Measurements from ENCODE around the gene LGALS3. TPM values are rescaled to one million over a fixed set of nuclear protein-coding genes. Genes with fewer than 3 reads are reported as not detected.
A peak's percentile ranks its signal among the peaks of the same experiment; 100 is the strongest.

The LGALS3 gene
- polyA plus RNA-seq, 1 donor (not counting 4 experiments of a cell fraction or from before 2014, with no cell fraction given), result 193 TPM

DNA sequence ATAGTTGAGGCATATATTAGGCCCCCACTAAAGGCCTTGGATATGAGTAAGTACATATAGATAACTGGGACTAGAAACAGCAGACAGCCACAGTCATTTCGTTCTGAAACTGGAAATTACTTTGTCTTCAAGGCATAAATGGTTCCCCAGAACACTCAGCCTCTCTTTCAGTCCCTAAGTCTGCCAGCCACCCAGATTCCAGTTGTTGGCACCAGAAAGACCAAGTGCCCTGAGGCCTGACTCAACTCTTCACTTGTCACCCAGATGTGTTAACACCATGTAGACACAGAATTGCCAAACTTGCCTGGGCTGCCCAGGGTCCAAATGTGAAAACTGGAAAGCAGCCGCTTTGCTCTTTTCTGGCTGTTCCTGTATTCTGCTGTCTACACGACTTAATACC is 3.0 kb upstream of the LGALS3 start:
- no peak overlapping the region for H3K9ac ChIP-seq (ENCODE audit: control insufficient read depth, extremely low read depth, insufficient read depth, low read length)
- H4K20me1 ChIP-seq (ENCODE audit: control insufficient read depth, extremely low read depth, insufficient read depth, low read length), result no peaks in the 10 kb centered on the region
- H3K4me3 ChIP-seq (ENCODE audit: control insufficient read depth in 2 of 3, extremely low read depth in 1 of 3, insufficient read depth in 2 of 3, low read depth in 1 of 3, low read length in 3 of 3), result no peak overlapping the region
- H3K27ac ChIP-seq (ENCODE audit: control insufficient read depth, insufficient read depth, low read length), result no peak overlapping the region
- no peak overlapping the region for H3K4me2 ChIP-seq (ENCODE audit: control insufficient read depth, extremely low read depth, insufficient read depth, low read depth, low read length)
- H3K27me3 ChIP-seq (ENCODE audit: control insufficient read depth, extremely low read depth, insufficient read depth, low read length), result no peaks in the 10 kb centered on the region
- peaks cover 16% of the 10 kb centered on the region for H3K79me2 ChIP-seq (ENCODE audit: control insufficient read depth, insufficient read depth, low read length)
- H3K9me3 ChIP-seq (ENCODE audit: control insufficient read depth, low read depth, low read length), result no peaks in the 10 kb centered on the region
- DNase-seq (ENCODE audit: low read depth, low spot score), result no peak
- H3K9me1 ChIP-seq (ENCODE audit: control insufficient read depth, extremely low read depth, insufficient read depth, low read length), result no peaks in the 10 kb centered on the region
- H2AFZ ChIP-seq (ENCODE audit: control insufficient read depth, low read length), result no peak overlapping the region
- dilution Hi-C loops (cut with MboI; ENCODE audit: extremely low pct_ligation_motif_present, low sequenced_read_pairs), result no loop called here
- H3K36me3 ChIP-seq (ENCODE audit: control insufficient read depth in 2 of 2, extremely low read depth in 1 of 2, insufficient read depth in 2 of 2, low read length in 2 of 2), result no peaks in the 10 kb centered on the region
- TF ChIP-seq, protein P1, sequence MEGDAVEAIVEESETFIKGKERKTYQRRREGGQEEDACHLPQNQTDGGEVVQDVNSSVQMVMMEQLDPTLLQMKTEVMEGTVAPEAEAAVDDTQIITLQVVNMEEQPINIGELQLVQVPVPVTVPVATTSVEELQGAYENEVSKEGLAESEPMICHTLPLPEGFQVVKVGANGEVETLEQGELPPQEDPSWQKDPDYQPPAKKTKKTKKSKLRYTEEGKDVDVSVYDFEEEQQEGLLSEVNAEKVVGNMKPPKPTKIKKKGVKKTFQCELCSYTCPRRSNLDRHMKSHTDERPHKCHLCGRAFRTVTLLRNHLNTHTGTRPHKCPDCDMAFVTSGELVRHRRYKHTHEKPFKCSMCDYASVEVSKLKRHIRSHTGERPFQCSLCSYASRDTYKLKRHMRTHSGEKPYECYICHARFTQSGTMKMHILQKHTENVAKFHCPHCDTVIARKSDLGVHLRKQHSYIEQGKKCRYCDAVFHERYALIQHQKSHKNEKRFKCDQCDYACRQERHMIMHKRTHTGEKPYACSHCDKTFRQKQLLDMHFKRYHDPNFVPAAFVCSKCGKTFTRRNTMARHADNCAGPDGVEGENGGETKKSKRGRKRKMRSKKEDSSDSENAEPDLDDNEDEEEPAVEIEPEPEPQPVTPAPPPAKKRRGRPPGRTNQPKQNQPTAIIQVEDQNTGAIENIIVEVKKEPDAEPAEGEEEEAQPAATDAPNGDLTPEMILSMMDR (optimal IDR thresholded peaks at IDR 0.05 in 1 of 3, IDR thresholded peaks at IDR 0.05 in 1 of 3, conservative IDR thresholded peaks at IDR 0.05 in 1 of 3; ENCODE audit: extremely low read depth in 1 of 3, insufficient read depth in 2 of 3, low read length in 3 of 3), result no peak
- no peak for TF ChIP-seq EZH2 (IDR thresholded peaks at IDR 0.05; ENCODE audit: low read length)
- FAIRE-seq, result no peak
- peaks cover 39% of the 10 kb centered on the region for H3K4me1 ChIP-seq (ENCODE audit: control insufficient read depth, extremely low read depth, insufficient read depth, low read length)

DNA sequence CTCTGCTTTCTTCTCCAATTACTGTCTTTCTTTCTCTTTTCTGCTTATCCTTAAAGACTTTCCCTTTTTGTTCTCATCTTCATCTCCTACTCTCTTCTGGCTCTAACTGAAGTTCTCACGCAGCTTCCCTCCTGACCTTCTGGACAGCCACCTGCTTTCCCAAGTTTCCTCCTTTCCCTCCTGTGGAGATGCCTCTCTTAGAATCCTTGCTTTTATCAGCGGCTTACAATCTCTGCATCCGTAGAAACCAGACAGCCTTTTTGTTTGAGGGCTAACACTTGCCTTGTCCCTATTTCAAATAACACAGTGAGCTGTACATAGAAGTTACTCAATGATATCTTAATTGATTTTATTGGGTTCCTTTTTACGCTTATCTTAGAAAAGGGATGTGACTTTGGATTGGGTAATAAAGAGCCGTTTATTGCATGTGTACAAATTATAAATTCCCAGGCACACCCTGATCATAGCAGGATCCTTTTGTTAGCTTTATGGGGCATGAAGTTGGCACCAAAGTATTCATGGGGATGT is 2.1 kb upstream of the LGALS3 start:
- peak overlapping the region; percentile 3 for H3K4me2 ChIP-seq (ENCODE audit: control insufficient read depth, extremely low read depth, insufficient read depth, low read depth, low read length)
- no peaks in the 10 kb centered on the region for H3K9me1 ChIP-seq (ENCODE audit: control insufficient read depth, extremely low read depth, insufficient read depth, low read length)
- H3K79me2 ChIP-seq (ENCODE audit: control insufficient read depth, insufficient read depth, low read length), result peaks cover 25% of the 10 kb centered on the region
- H3K4me1 ChIP-seq (ENCODE audit: control insufficient read depth, extremely low read depth, insufficient read depth, low read length), result peaks cover 45% of the 10 kb centered on the region
- H2AFZ ChIP-seq (ENCODE audit: control insufficient read depth, low read length), result no peak overlapping the region
- H3K36me3 ChIP-seq (ENCODE audit: control insufficient read depth in 2 of 2, extremely low read depth in 1 of 2, insufficient read depth in 2 of 2, low read length in 2 of 2), result no peaks in the 10 kb centered on the region
- H3K9ac ChIP-seq (ENCODE audit: control insufficient read depth, extremely low read depth, insufficient read depth, low read length), result no peak overlapping the region
- no peaks in the 10 kb centered on the region for H3K27me3 ChIP-seq (ENCODE audit: control insufficient read depth, extremely low read depth, insufficient read depth, low read length)
- dilution Hi-C loops (cut with MboI; ENCODE audit: extremely low pct_ligation_motif_present, low sequenced_read_pairs), result no loop called here
- peaks cover 2% of the 10 kb centered on the region for H4K20me1 ChIP-seq (ENCODE audit: control insufficient read depth, extremely low read depth, insufficient read depth, low read length)
- no peaks in the 10 kb centered on the region for H3K9me3 ChIP-seq (ENCODE audit: control insufficient read depth, low read depth, low read length)
- H3K27ac ChIP-seq (ENCODE audit: control insufficient read depth, insufficient read depth, low read length), result no peak overlapping the region
- TF ChIP-seq EZH2 (IDR thresholded peaks at IDR 0.05; ENCODE audit: low read length), result no peak
- TF ChIP-seq, protein P1 (optimal IDR thresholded peaks at IDR 0.05 in 1 of 3, IDR thresholded peaks at IDR 0.05 in 1 of 3, conservative IDR thresholded peaks at IDR 0.05 in 1 of 3; ENCODE audit: extremely low read depth in 1 of 3, insufficient read depth in 2 of 3, low read length in 3 of 3), result no peak
- no peak overlapping the region for H3K4me3 ChIP-seq (ENCODE audit: control insufficient read depth in 2 of 3, extremely low read depth in 1 of 3, insufficient read depth in 2 of 3, low read depth in 1 of 3, low read length in 3 of 3)
- DNase-seq (ENCODE audit: low read depth, low spot score), result no peak
- FAIRE-seq, result peak; percentile 49

All from keratinocyte (primary cell).